Measurements from ENCODE around the gene VWA2.
"Not testable (repeated sequence)": the region's sequence is repeated elsewhere in the genome, so short reads cannot be mapped to it uniquely, and the experiment has no call there.

VWA2 gene

DNA sequence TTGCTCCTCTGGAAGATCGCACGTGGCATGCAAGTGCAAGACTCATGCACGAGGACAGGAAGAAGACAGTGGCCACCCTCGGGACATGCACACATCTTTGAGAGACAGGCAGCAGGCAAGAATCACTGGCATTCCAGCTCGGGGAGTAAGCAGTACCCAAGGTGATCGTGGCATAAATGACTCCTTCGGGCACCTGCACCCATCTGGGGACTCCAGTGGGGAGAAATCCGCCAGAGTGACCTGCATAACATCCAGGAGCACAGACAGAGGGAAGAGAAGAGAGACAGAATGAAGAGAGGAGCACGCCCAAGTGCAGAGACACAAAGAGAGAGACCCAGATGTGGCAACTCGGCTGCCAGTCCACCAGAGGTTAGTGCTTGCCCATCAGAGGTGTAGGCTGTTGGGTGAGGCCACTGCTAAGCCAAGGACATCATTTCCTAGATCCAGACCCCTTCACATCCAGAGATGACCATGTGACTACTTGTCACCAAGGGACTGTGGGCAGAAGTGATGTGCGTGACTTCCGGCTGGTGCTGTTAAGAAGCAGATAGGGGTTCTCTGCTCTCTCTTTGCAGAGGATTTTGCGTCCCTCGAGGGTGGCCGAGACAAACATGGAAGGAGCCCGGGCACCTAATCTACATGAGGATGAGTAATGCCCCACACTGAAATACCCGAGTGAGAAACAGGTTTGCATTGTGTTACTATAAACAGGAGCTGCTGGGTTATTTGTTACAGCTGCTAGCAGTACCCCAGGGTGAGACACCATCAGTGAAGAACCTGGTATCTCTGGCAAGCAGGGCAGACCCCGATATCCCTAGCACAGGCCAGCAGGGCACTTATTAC, 80.6 kb downstream of the VWA2 start:
- DNase-seq (no peak), ATAC-seq (no peak)

DNA sequence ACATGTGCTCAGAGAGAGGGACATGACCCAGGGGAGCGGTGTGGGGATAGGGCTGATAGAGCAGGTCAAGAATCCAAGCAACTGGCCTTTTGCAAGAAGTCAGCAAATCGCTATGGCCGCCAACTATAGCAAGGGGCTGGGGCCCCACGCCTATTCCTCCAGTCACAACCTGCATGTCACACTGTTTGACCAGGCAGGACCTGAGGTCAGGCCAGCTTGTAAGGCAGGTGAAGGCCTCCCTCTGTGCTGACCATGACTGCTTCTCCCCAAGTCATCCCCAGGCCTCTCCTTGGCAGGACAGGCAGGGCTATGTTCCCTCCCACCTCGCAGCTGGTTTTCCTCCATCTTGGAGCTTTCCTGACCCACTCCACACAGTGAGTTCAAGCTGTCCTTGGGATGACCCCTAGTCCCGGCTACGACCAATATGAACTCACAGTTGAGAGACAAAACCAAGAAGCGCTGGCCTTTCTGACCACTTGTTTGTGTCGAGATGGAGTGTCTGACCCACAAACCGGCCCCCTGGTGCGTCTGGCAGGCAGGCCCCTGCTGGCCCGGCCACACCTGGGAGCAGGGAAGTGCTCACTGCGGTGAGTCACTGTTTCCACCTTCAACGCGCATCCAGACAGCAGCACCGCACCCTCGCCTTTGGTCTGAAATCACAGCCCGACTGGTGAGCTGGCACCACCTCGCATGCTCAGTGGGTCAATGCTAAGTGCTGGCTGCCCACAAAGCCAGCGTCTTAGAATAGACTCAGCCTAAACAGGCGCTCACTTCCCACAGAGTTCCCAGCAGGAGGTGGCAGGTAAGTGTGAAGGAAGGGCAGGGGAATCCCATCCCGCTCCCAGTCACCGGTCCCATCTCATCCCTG, 81.4 kb downstream of the VWA2 start:
- ATAC-seq (no peak), DNase-seq (no peak)

DNA sequence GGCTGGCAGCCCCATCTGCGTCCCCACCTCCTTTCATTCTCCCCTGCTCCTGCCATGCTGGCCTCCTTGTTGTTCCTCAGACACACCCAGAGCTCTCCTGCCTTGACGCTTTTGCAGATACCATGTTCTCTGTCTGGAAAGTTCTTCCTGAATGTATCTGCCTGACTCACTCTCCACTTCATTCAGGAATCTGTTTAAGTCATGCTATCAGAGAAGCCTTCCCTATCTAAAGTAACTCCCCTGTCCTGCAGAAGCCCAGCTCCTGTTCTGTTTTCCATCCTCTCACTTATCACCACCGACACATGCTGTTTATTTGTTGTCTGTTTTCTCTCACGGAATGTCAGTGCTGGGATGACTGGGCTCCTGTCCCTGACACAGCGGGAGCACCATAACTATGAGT, 83.3 kb downstream of the VWA2 start:
- DNase-seq (no peak), ATAC-seq (no peak)

DNA sequence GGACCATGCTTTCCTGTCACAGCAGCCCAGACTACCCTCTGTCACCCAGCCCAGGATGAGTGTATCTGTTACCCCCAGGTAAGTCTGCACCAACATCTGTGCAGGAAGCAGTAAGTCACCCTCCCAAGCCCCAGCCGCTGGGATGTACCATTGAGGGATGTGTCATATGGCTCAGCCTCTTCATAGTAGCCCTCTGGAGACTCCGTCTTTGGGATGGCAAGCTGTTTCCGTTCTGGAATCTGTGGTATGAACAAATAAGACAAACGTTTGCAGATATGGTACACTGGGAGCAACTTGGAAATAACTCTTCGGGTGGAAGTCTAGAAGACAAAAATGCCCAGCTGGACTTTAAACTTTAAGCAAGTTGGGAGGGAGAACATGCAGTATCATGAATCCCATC, 84.0 kb downstream of the VWA2 start:
- ATAC-seq: no peak

DNA sequence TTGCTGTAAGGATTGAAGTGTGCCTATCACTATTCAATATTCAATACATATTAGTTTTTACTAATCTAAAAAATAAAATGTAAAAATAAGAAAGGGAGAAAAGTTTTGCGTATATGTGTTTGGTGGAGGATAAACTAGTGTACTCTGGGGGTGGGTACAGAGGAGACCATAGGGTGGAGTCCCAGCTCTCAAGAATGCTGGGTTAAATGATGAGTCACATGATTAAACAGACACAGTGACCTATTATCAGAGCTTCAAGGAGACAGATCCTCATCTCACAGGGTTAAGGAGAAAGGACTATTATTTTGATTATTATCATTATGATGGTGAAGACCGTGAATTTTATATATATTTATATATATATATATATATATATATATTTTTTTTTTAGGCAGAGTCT, 87.7 kb downstream of the VWA2 start:
- DNase-seq (no peak), ATAC-seq (no peak)

More for the DNA sequence above, 84.0 kb downstream of the VWA2 start:
- DNase-seq: no peak

DNA sequence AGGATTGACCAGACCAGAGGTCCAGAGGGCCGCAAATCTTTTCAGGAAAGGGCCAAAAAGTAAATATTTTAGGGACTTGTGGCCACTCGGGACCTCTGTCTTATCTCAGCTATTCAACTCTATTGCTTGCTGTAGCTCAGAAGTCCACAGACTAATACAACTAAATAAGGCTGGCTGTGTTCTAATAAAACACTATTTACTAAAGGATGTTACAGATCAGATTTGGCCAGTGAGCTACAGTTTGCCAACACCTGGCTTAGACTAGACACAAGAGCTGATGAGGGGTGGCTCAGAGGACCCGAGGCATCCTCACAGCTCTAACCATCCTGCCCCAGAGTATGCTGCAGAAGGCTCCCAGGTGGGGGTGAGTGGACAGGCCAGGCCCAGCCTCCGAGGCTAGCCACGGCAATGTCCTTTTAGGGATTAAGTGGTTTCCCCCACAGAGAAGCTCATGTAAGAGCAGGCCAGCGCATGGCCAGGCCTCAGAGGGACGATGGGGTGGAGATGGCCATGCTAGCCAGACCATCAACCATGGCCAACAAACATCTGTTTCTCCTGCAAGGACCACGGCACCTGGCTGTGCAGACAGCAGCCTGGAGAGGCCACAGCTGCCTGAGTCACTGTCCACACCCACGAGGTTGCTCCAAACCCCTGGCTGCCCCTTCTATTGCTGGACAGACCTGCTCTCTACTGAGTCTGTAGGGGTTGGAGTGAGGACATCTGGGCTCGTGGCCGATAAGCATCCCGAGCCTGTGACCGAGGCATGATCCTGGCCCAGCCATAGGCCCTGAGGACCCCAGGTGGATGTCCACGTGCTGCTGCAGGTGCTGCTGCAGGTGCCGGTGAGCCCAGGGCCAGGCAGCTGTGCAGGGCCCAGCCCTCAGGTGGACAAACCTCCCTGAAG, 88.7 kb downstream of the VWA2 start:
- DNase-seq (no peak), ATAC-seq (no peak)

DNA sequence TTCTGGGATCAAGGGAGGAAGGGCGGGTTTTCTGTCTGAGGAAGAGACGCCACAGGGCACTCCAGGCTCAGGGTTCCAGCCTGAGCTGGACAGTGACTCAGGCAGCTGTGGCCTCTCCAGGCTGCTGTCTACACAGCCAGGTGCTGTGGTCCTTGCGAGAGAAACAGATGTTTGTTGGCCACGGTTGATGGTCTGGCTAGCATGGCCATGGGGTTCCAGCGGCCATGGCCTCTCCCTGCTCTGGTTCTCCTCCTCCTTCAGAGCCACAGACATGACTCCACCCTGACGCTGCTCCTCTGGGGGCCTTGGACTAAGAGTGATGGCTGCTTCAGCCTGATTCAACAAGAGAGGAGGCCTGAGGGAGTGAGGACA, 89.4 kb downstream of the VWA2 start:
- ATAC-seq (no peak), DNase-seq (no peak)

DNA sequence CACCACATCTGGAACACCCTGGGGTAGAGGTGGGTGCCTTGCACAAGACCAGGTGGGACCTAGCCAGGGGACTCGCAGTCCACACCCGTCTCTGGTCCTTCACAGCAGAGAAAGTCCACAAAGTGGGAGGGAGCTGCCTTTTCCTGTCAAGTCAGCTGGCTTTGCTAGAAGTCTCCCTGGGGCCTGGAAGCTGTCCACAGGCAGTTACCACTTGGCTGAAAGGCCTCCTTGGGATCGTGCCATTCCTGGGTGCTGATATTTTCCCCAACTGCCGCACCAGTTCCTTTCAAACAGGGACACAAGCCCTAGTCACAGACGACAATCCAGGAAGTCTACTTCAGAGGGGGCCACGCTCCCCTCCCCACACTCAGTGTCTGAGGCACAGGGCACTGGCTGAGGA, 89.8 kb downstream of the VWA2 start:
- DNase-seq (no peak), ATAC-seq (no peak)

DNA sequence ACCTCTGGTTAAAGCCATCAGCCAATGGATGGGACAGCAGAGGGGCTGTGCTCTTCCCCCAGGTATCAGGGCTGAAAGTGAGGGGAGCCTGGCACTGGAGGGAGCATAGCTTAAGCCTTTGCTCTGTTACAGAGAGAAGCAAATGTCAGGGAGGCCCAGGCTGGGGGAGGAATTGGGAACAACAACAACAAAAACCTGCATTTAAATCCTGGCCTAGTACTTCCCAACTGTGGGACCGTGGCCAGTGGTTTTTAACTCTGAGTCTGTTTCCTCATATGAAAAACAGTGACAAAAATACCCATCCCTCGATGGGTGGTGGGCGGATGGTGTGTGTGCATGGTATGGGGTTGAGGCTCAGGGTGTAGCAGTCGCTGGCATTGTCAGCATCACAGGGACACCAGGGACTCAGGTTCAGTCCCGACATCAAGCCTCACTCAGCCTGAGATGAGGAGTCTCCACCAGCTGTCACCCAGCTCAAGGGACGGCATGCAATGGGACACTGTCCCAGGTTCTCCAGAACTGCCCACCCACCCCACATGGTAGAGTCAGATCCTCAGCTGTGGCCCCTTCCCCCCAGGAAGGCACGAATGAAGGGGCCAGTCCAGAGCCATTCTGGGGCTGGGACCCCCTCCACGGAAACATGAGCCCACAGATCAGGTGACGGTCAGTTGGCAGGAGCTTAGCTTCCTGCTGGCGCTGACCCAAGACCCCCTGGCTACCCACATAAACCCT, 90.7 kb downstream of the VWA2 start:
- ATAC-seq (no peak), DNase-seq (no peak)

DNA sequence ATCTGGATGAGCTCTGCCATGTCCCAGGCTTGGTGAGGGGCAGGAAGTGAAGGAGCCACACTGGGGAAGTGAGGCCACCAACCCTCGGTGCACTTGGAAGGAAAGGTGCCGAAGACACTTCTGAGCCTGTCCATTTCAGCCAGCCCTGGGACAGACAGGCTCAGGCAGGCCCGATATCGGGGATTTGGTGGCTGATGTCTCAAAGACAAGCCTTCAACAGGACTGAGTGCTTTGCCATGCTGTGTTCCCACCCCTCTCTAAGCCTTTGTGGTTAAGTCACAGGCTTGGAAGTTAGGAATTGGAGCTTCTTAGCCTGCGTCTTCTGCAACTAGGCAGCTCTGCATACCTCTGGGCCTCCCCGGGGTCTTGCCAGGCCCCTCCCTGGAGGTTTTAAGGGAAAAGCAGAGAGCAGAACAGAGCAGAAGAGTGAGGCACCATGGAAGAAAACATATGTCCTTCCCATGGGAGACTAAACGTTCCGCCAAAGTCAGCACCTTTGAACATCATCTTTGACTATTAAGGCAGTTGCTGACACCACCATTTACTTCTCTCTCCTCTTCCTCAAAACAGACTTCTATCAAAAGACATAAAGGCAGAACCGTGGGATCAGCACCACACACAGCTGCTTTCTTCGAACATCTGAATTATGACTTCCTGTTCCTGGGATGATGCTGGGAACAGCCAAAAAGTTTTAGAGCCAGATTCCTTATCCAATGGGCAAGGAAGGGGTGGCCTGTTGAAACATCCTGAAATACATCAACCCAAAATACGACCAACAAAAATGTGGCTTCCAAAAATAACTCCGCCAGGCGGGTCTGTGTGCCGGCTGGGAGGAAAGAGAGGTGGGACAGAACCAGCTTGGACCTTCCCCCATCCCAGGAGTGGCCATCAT, 93.5 kb downstream of the VWA2 start:
- ATAC-seq: no peak
- no peak for DNase-seq

DNA sequence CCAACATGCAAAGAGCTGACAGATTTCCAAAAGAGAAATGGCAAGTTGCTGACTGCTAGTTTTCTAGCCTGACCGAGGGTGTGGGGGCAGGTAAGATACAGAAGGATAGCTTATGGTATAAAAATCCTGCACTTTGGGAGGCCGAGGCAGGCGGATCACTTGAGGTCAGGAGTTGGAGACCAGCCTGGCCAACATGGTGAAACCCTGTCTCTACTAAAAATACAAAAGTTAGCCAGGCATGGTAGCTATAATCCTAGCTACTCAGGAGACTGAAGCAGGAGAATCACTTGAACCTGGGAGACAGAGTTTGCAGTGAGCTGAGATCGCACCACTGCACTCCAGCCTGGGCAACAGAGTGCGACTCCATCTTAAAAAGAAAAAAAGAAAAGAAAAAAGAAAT, 94.4 kb downstream of the VWA2 start:
- not testable (repeated sequence) for ATAC-seq, DNase-seq

DNA sequence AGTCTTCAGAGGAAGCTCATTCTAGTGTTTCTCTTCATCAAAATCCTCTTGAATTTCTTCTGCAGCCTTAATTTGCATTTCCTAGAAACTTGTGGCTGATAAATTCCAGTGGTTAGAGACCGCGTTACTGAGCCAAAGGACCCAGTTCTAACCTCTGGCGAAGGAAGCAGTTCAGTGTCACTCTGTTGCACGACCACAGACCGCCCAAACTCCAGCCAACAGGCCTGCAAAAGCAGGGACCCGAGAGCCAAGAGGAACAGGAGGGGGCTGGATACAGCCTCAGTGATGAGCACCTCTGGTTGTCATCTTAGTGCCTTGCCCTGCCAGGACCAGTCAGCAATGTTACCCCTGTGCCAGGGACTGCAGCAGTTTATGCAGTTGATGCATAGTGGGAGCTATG, 95.2 kb downstream of the VWA2 start:
- no peak for ATAC-seq
- no peak for DNase-seq

DNA sequence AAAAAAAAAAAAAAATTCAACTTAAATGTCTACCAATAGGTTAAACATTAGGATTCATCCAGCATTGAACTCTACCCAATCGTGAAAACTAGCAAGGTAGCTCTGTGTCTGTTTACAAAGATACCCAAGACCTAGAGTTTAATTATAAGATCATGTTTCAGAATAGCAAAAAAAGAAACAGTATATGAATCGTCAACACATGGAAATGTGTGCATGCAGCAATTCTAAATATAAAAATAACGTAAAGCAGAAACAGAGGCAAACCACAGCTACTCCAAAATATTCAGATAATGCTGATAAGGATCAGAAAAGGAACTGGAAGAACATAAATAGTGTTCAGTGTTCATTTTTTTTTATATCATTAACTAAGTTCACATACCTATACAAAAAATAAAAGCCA, 96.6 kb downstream of the VWA2 start:
- ATAC-seq (no peak), DNase-seq (no peak)

DNA sequence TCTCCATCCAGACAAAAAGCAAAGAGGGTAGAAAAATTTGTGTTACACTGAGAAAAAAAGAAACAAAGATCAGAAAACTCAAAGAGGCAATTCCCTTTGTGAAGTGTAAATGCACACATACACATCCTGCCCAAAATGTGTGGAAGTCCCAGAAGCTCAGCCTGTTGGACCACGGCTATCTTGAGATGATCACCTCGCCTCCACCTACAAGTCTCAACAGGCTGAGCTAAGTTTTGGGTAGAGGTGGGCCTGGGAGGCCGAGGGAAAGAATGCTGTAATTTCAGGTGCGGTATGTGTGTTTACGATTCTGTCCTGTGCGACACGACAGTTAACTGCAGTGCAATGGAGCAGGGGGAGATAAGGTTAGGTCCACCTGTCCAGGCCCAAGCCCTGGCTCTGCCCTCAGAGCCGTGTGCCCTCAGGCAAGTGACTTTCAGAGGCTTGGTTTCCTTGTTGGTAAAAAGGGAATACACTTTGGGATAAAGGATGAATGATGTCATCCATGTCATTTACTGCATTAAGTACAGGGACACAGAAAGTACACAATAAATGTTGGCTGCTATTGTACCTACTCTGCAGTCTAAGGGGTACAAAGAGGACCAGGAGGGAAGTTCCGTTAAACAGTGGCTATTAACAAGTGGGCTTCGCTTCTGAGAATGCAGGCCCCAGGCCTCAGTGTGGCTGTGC, 97.9 kb downstream of the VWA2 start:
- ATAC-seq: no peak
- DNase-seq: no peak

DNA sequence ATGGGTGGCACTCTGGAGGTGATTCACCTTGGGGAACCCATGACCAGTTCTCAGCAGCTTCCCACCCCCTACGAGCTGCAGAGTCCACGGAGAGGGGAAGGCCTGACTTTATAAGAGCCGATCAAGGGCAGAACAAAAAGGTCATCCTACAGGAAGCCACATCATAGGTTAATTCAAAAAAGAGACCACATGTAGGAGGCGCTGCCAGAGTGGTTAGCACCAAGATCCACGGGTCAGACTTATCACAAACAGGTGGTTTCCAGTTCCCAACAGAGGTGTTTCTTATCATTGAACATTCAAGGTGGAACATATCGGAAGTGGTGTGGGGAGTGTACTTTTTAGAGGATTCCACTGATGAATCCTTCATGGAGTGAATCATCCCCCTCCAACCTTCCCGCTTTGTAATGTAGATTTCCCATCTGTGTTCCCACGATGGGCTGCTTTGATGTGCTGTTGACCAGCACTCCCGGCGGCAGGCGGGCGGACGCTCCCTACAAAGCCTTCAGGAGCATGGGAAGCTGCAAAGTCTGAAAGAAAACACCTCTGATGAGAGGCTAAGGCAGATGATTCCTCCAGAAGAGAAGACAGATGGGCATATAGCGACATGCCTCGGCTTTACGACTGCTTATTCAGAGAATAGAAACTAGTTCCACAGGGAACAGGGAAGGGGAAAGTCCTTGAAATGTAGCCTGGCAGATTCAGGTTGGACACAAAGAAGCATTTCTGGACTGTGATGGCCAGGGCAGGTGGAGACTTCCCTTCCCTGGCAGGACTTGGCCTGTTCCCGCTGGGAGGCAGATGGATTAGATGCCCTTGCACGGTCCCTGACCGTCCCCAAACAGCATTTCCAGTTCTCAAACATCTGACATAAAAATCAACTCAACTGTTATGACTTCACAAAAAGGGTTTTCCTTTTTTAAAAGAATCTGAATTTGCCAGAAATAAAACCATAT, 98.7 kb downstream of the VWA2 start:
- ATAC-seq: peak; percentile 98
- DNase-seq: peak; percentile 62

DNA sequence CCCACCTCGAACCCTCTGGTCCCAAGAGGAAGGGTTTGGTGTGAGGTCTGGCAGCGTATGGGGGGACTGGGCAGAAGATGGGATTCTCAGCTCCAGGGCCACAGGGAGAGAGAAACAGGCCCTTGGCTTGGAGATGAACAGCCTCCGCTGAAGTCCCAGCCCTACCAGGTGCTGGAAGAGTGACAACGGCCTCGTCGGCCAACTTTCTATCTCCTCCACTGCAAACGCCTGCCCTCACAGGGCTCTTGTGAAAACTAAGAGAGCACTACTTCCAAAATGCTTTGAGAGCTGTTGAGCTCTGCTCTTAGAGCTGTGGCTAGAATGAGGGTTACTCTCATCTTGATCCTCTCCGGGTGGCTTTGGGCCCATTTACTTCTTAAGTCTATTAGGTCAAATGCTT, 101.8 kb downstream of the VWA2 start:
- DNase-seq: no peak
- ATAC-seq: no peak

Data from stimulated activated naive CD8-positive, alpha-beta T cell treated with anti-CD3 and anti-CD28 coated beads, Interleukin-15, Interleukin-2, amounts not matched to agents 100 U/mL and 50 U/mL, for 24 hours (primary cell).